Left ventricle myocardium inferior (tissue), 1 donor: ENCODE data around the gene CWF19L2. TPM values are rescaled to one million over a fixed set of nuclear protein-coding genes. Genes with fewer than 3 reads are reported as not detected.

Experiments used
- DNase-seq: peaks from one replicate; pipeline ENCODE4 v3.0.0-alpha.2; 2020
- H3K27ac ChIP-seq: fragments of 200-600 bp; replicated peaks from 2 replicates; pipeline ENCODE4 v1.8.0; 2021
- H3K27me3 ChIP-seq: fragments of 200-600 bp; 2 replicates; pipeline ENCODE4 v1.8.0; 2021; ENCODE audit warnings: low read depth
- H3K36me3 ChIP-seq: fragments of 200-600 bp; 2 replicates; pipeline ENCODE4 v1.8.0; 2021
- H3K4me1 ChIP-seq: fragments of 200-600 bp; 2 replicates; pipeline ENCODE4 v1.8.0; 2021
- H3K4me3 ChIP-seq: fragments of 200-600 bp; 2 replicates; pipeline ENCODE4 v1.8.0; 2021; ENCODE audit warnings: mild to moderate bottlenecking, moderate library complexity
- H3K9me3 ChIP-seq: fragments of 200-600 bp; replicated peaks from 2 replicates; pipeline ENCODE4 v1.8.0; 2021
- intact Hi-C: fragments of 100-400 bp; cut with micrococcal nuclease; formaldehyde crosslinking; loops from one replicate; pipeline ENCODE4 v1.11.0; 2022
- total RNA-seq: library from RNA; stranded (reverse); fragmentation: NEBNext Ultra II Directional; extraction: Animal tissue kit (Norgen Biotek cat#: 25700); gene quantifications from one replicate; pipeline ENCODE4 v1.2.1, GENCODE V29; 2021
- TF ChIP-seq, protein P1 (sequence below): fragments of 200-600 bp; IDR thresholded peaks from 2 replicates; pipeline ENCODE4 v1.8.0; 2021; ENCODE audit warnings: antibody characterized with exemption, mild to moderate bottlenecking, borderline replicate concordance
- donor health status: DM: no; HTN: yes; CAD: no; lungs with severe emphysema.

The CWF19L2 gene
- total RNA-seq, 1 donor from 2014 or later, result 9.4 TPM

DNA sequence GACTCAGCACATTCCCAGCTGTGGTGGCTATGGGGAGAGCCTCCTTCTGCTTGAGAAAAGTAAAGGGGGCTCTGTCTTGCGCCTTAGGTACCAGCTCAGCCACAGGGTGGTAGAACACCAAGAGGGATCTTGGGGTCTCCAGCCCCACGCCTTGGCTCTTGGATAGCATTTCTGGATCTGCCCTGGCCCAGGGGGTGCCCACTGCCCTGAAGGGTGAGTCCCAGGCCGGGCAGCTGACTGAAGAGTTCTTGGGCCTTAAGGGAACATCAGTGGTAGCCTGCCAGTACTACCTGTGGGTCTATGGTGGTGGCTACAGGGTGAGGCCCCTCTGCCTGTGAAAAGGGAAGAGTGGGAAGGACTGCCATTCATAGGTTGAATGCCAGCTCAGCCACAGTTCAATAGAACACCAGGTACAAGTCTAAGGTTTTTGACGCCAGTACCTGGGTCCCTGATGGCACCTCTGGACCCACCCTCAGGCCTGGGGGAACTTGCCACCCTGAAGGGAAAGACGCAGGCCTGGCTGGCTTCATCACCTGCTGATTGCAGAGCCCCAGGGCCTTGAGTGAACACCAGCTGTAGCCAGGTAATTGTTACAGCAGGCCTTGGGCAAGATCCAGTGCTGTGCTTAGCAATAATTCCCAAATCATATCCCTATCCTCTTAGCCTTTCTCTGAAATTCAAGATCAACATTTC lies 3.9 kb downstream of the CWF19L2 start:
- H3K27me3 ChIP-seq, result no peaks in the 10 kb centered on the region
- no peak for DNase-seq
- H3K27ac ChIP-seq, result no peak overlapping the region
- peaks cover 29% of the 10 kb centered on the region for H3K36me3 ChIP-seq
- H3K4me3 ChIP-seq, result no peak overlapping the region
- peaks cover 29% of the 10 kb centered on the region for H3K4me1 ChIP-seq
- intact Hi-C loops, result no loop called here
- no peaks in the 10 kb centered on the region for H3K9me3 ChIP-seq
- TF ChIP-seq, protein P1, sequence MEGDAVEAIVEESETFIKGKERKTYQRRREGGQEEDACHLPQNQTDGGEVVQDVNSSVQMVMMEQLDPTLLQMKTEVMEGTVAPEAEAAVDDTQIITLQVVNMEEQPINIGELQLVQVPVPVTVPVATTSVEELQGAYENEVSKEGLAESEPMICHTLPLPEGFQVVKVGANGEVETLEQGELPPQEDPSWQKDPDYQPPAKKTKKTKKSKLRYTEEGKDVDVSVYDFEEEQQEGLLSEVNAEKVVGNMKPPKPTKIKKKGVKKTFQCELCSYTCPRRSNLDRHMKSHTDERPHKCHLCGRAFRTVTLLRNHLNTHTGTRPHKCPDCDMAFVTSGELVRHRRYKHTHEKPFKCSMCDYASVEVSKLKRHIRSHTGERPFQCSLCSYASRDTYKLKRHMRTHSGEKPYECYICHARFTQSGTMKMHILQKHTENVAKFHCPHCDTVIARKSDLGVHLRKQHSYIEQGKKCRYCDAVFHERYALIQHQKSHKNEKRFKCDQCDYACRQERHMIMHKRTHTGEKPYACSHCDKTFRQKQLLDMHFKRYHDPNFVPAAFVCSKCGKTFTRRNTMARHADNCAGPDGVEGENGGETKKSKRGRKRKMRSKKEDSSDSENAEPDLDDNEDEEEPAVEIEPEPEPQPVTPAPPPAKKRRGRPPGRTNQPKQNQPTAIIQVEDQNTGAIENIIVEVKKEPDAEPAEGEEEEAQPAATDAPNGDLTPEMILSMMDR, result no peak

DNA sequence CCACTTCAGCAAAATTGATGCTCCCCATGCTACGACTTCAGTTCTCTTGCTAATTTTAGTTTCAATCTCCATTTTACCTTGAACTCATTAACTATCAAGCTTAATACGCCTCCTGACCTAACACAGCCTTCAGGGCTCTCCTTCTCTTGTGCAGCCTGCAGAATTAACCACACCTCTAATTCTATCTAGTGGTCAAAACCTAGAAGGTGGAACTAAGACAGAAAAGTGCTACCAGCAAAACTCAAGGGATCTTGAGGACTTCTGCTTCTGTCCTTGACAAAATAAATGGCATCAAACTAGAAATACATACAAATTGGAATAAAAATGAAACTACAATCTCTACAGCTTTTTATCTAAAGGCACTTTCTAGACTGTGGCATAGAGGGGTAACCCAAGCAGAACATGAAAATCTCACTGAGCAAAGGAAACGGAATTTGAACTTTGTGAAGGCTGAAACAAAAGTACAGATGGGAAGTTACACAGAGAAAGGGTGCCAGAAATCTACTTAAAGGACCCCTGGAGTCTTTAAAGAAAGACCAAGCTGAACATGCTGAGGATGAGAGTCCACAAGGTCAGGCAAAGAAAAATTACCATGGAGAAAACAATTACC lies 10.7 kb downstream of the CWF19L2 start:
- no peak for DNase-seq
- no peaks in the 10 kb centered on the region for H3K27me3 ChIP-seq
- H3K27ac ChIP-seq, result no peak overlapping the region
- H3K36me3 ChIP-seq, result peaks cover 30% of the 10 kb centered on the region
- H3K4me1 ChIP-seq, result no peaks in the 10 kb centered on the region
- no peaks in the 10 kb centered on the region for H3K9me3 ChIP-seq
- intact Hi-C loops, result loop anchor here (2.0 kb wide), 1 partner anchor 22 kb away; no protein-coding TSS in a partner anchor
- TF ChIP-seq, protein P1, result no peak
- H3K4me3 ChIP-seq, result no peak overlapping the region

DNA sequence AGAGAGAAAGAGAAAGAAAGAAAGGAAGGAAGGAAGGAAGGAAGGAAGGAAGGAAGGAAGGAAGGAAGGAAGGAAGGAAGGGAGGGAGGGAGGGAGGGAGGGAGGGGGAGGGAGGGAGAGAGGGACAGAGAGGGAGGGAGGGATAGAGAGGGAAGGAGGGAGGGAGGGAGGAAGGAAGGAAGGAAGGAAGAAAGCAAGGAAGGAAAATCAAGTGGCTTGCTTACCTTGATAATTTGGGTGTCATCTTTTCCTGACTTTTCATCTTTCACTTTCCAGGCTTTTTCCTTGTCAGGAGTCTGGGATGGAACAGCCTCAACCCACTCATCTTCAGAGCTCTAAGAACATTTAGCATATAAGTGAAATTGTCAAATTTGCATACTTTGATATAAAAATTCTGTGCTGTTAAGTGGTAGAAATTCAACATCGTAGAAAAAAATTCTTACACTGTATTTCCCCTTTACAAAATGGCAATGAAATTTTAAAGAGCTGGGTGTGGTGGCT lies 14.9 kb downstream of the CWF19L2 start:
- H3K4me3 ChIP-seq, result no peak overlapping the region
- H3K27me3 ChIP-seq, result no peaks in the 10 kb centered on the region
- intact Hi-C loops, result no loop called here
- H3K27ac ChIP-seq, result no peak overlapping the region
- TF ChIP-seq, protein P1, result no peak
- no peaks in the 10 kb centered on the region for H3K9me3 ChIP-seq
- no peak for DNase-seq
- peaks cover 64% of the 10 kb centered on the region for H3K36me3 ChIP-seq
- peaks cover 4% of the 10 kb centered on the region for H3K4me1 ChIP-seq

DNA sequence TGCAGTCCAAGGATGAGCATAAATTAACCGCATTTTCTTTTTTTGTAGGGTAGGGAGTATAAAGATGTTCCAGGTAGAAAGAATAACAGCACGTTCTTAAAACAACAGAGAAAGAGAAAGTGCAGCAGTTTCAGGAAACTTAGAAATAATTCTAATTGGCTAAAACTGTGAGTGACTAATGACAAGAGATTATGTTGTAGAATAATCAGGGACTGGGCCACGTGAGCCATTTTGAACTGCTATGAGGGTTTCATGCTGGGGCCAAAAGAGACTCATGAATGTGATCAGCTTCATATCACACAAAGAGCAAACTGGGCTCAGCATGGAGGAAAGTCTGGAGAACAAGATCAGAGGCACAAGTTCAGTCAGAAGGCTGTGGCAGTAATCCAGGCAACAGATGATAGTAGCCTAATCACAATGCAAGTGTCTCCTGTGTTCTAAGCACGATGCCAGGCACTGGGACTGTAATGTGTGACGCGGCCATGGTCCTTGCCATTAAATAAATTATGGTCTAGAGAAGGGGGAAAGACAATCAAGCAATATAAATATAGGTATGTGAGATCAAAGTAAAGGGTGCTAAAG lies 17.9 kb downstream of the CWF19L2 start:
- Histone ChIP-seq H3K4me1 (peaks cover 4% of the 10 kb centered on the region), H3K36me3 (peaks cover 54% of the 10 kb centered on the region), H3K4me3 (no peak overlapping the region), H3K27me3 (no peaks in the 10 kb centered on the region), H3K9me3 (no peaks in the 10 kb centered on the region), H3K27ac (peak overlapping the region; percentile 13)
- intact Hi-C loops, result no loop called here
- TF ChIP-seq, protein P1, result no peak
- DNase-seq, result no peak

DNA sequence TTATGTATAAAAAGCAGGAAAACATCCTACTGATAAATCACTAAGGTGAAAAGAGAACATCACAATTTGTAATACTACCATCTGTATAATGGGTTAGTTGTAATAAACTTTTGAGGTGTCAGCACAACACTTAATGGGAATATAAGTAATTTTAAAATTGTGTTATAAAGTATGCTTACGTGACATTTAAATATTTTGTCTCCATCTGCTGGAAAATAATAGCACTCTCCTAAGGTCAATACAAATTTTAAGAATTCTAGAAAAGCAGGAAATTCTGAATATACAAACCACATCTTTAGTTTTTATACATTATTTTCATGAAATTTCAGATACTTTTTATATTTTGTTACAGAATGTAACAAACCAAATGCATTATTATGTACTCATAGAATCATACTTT lies 19.5 kb downstream of the CWF19L2 start:
- TF ChIP-seq, protein P1, result no peak
- Histone ChIP-seq H3K4me3 (no peak overlapping the region), H3K9me3 (no peaks in the 10 kb centered on the region), H3K4me1 (peaks cover 4% of the 10 kb centered on the region), H3K27me3 (no peaks in the 10 kb centered on the region), H3K27ac (no peak overlapping the region), H3K36me3 (peaks cover 57% of the 10 kb centered on the region)
- intact Hi-C loops, result no loop called here
- DNase-seq, result no peak
